H9 (cell line): Measurements from ENCODE around the gene KCNMB3. TPM values are rescaled to one million over a fixed set of nuclear protein-coding genes. Genes with fewer than 3 reads are reported as not detected.

Experiments
- DNase-seq: peaks from one replicate; pipeline ENCODE4 v3.0.0-alpha.2; 2017
- H2AFZ ChIP-seq: one replicate; pipeline ENCODE4 v1.6.1; 2013; ENCODE audit warnings: mild to moderate bottlenecking, low read length, control low read depth, moderate library complexity
- H2AK5ac ChIP-seq: 2 replicates; pipeline ENCODE4 v1.6.1; 2013; ENCODE audit warnings: low read length, control low read depth, mixed read lengths; ENCODE audit not compliant: insufficient read length
- H2BK120ac ChIP-seq: one replicate; pipeline ENCODE4 v1.6.1; 2013; ENCODE audit warnings: low read depth, mild to moderate bottlenecking, low read length, control low read depth, inconsistent platforms; ENCODE audit not compliant: poor library complexity, severe bottlenecking
- H2BK12ac ChIP-seq: 2 replicates; pipeline ENCODE4 v1.6.1; 2013; ENCODE audit warnings: low read length, control low read depth, mixed read lengths, low read depth; ENCODE audit not compliant: insufficient read length
- H2BK15ac ChIP-seq: 2 replicates; pipeline ENCODE4 v1.6.1; 2013; ENCODE audit warnings: low read depth, low read length, control low read depth
- H2BK20ac ChIP-seq: one replicate; pipeline ENCODE4 v1.6.1; 2013; ENCODE audit warnings: low read depth, mild to moderate bottlenecking, low read length, control low read depth, inconsistent platforms; ENCODE audit not compliant: poor library complexity, severe bottlenecking
- H2BK5ac ChIP-seq: 2 replicates; pipeline ENCODE4 v1.6.1; 2013; ENCODE audit warnings: low read length, control low read depth, mixed read lengths; ENCODE audit not compliant: insufficient read length
- H3K14ac ChIP-seq: 2 replicates; pipeline ENCODE4 v1.6.1; 2013; ENCODE audit warnings: low read length, control low read depth; ENCODE audit not compliant: insufficient read depth
- H3K18ac ChIP-seq: 2 replicates; pipeline ENCODE4 v1.6.1; 2013; ENCODE audit warnings: low read depth, mild to moderate bottlenecking, mixed read lengths, low read length, control low read depth; ENCODE audit not compliant: insufficient read length
- H3K23ac ChIP-seq: 2 replicates; pipeline ENCODE4 v1.6.1; 2013; ENCODE audit warnings: low read length, control low read depth, mixed read lengths, low read depth; ENCODE audit not compliant: insufficient read length
- H3K23me2 ChIP-seq: 2 replicates; pipeline ENCODE4 v1.6.1; 2013; ENCODE audit warnings: low read depth, mild to moderate bottlenecking, mixed read lengths, low read length, control low read depth; ENCODE audit not compliant: insufficient read length, poor library complexity, severe bottlenecking
- H3K27ac ChIP-seq: 2 replicates; pipeline ENCODE4 v1.5.1; 2013; ENCODE audit warnings: low read length, control low read depth, mixed read lengths, low read depth; ENCODE audit not compliant: insufficient read length
- H3K27me3 ChIP-seq: 2 replicates; pipeline ENCODE4 v1.6.1; 2013; ENCODE audit warnings: low read length, control low read depth, inconsistent platforms; ENCODE audit not compliant: insufficient read depth
- H3K4ac ChIP-seq: 2 replicates; pipeline ENCODE4 v1.6.1; 2013; ENCODE audit warnings: low read depth, mild to moderate bottlenecking, control low read depth, inconsistent platforms, low read length, moderate library complexity
- H3K4me1 ChIP-seq: 2 replicates; pipeline ENCODE4 v1.6.1; 2013; ENCODE audit warnings: low read length, control low read depth, inconsistent platforms; ENCODE audit not compliant: insufficient read depth
- H3K4me2 ChIP-seq: 2 replicates; pipeline ENCODE4 v1.6.1; 2013; ENCODE audit warnings: low read length, control low read depth, mixed read lengths; ENCODE audit not compliant: insufficient read length, insufficient read depth
- H3K56ac ChIP-seq: 2 replicates; pipeline ENCODE4 v1.6.1; 2013; ENCODE audit warnings: low read depth, mild to moderate bottlenecking, mixed read lengths, low read length, control low read depth; ENCODE audit not compliant: insufficient read length
- H3K79me1 ChIP-seq: 2 replicates; pipeline ENCODE4 v1.6.1; 2013; ENCODE audit warnings: low read depth, mild to moderate bottlenecking, moderate library complexity, low read length, control low read depth, inconsistent platforms; ENCODE audit not compliant: insufficient read depth, poor library complexity, severe bottlenecking
- H3K79me2 ChIP-seq: 2 replicates; pipeline ENCODE4 v1.6.1; 2013; ENCODE audit warnings: low read length, control low read depth, inconsistent platforms; ENCODE audit not compliant: insufficient read depth
- H3K9ac ChIP-seq: 2 replicates; pipeline ENCODE4 v1.6.1; 2013; ENCODE audit warnings: low read length, control low read depth, mixed read lengths; ENCODE audit not compliant: insufficient read length; ENCODE audit errors: extremely low read depth
- H3K9me3 ChIP-seq: one replicate; pipeline ENCODE4 v1.6.1; 2013; ENCODE audit warnings: low read depth, low read length, inconsistent platforms; ENCODE audit not compliant: control insufficient read depth
- H3T11ph ChIP-seq: one replicate; pipeline ENCODE4 v1.6.1; 2013; ENCODE audit warnings: mild to moderate bottlenecking, low read length, control low read depth, inconsistent platforms
- H4K20me1 ChIP-seq: one replicate; pipeline ENCODE4 v1.6.1; 2013; ENCODE audit not compliant: control insufficient read depth, insufficient read length, insufficient read depth
- H4K5ac ChIP-seq: 2 replicates; pipeline ENCODE4 v1.6.1; 2013; ENCODE audit warnings: low read depth, mild to moderate bottlenecking, mixed read lengths, low read length, control low read depth; ENCODE audit not compliant: insufficient read length
- H4K8ac ChIP-seq: replicated peaks from 2 replicates; pipeline ENCODE4 v1.6.1; 2013; ENCODE audit warnings: low read length, control low read depth, mixed read lengths, low read depth; ENCODE audit not compliant: insufficient read length
- H4K91ac ChIP-seq: 2 replicates; pipeline ENCODE4 v1.6.1; 2013; ENCODE audit warnings: low read depth, mild to moderate bottlenecking, moderate library complexity, mixed read lengths, low read length, control low read depth; ENCODE audit not compliant: insufficient read length
- H3K27ac Mint-ChIP-seq, 3 experiments: 2 replicates in 2 of 3; 3 replicates in 1 of 3; pipeline ENCODE4 v1.8.0; 2020 to 2021; ENCODE audit warnings: mixed read lengths in 3 of 3, mild to moderate bottlenecking in 1 of 3, moderate library complexity in 1 of 3
- H3K27me3 Mint-ChIP-seq: 2 replicates; pipeline ENCODE4 v1.8.0; 2021; ENCODE audit warnings: low read depth, mild to moderate bottlenecking, moderate library complexity, mixed read lengths
- H3K36me3 Mint-ChIP-seq, 3 experiments: 2 replicates in 2 of 3; 3 replicates in 1 of 3; pipeline ENCODE4 v1.8.0; 2020 to 2021; ENCODE audit warnings: low read depth in 3 of 3, mixed read lengths in 3 of 3; ENCODE audit not compliant: insufficient read depth in 1 of 3
- H3K4me1 Mint-ChIP-seq, 2 experiments: 2 replicates each; pipeline ENCODE4 v1.8.0; 2020; ENCODE audit warnings: mixed read lengths in 2 of 2
- H3K4me3 Mint-ChIP-seq, 2 experiments: 2 replicates in 1 of 2; 3 replicates in 1 of 2; pipeline ENCODE4 v1.8.0; 2020 to 2021; ENCODE audit warnings: mild to moderate bottlenecking in 2 of 2, mixed read lengths in 2 of 2, moderate library complexity in 1 of 2
- H3K9me3 Mint-ChIP-seq, 2 experiments: 2 replicates in 1 of 2; 3 replicates in 1 of 2; pipeline ENCODE4 v1.8.0; 2020; ENCODE audit warnings: mild to moderate bottlenecking in 2 of 2, mixed read lengths in 2 of 2, moderate library complexity in 1 of 2
- CTCF ChIP-seq: fragments of 200-600 bp; sonication (generic); conservative IDR thresholded peaks from 3 replicates; pipeline ENCODE4 v1.8.0; 2021; ENCODE audit warnings: antibody characterized with exemption, mild to moderate bottlenecking
- WGBS: extraction: QIAGEN DNeasy Blood & Tissue Kit; methylation state at CpG from one replicate; pipeline ENCODE4 v1.1.7; 2013; ENCODE audit warnings: missing lambda C conversion rate, low lambda C conversion rate, mixed read lengths; ENCODE audit not compliant: insufficient read length; ENCODE audit errors: extremely low coverage; 5-methylcytosine and 5-hydroxymethylcytosine counted together
- total RNA-seq: library from RNA; stranded (reverse); gene quantifications from 2 replicates; pipeline ENCODE4 v1.2.1, GENCODE V29; 2021

KCNMB3 gene
- total RNA-seq, 1 experiment from 2014 or later = 1.6 TPM

GRCh38 chr3:179288845-179289244 lies 37.9 kb upstream of the KCNMB3 start:
- Mint-ChIP-seq H3K27me3 (no peaks in the 10 kb centered on the region), H3K4me1 (peaks cover 0 to 3% of the 10 kb centered on the region in 2 experiments; a peak in 1 of 4 replicates), H3K4me3 (no peak overlapping the region), H3K9me3 (peaks cover 7 to 8% of the 10 kb centered on the region in 2 experiments; a peak in 4 of 5 replicates), H3K27ac (no peak overlapping the region), H3K36me3 (peaks cover 0 to 8% (median 3%) of the 10 kb centered on the region in 3 experiments; a peak in 3 of 7 replicates)
- WGBS = no CpG with 5 or more reads among the region's 4 CpGs
- no peak overlapping the region for H2AFZ ChIP-seq
- no peak overlapping the region for H4K5ac ChIP-seq
- H3K23ac ChIP-seq = no peak overlapping the region
- no peak overlapping the region for H2BK12ac ChIP-seq
- H3K23me2 ChIP-seq = no peaks in the 10 kb centered on the region
- no peak overlapping the region for H3K4ac ChIP-seq
- H3K79me2 ChIP-seq = no peaks in the 10 kb centered on the region
- no peak overlapping the region for H4K8ac ChIP-seq
- H2AK5ac ChIP-seq = no peak overlapping the region
- no peak overlapping the region for H3K4me2 ChIP-seq
- H2BK20ac ChIP-seq = no peak overlapping the region
- H2BK5ac ChIP-seq = no peak overlapping the region
- H3K27me3 ChIP-seq = no peaks in the 10 kb centered on the region
- DNase-seq = no peak
- no peak overlapping the region for H3K27ac ChIP-seq
- no peaks in the 10 kb centered on the region for H3K9me3 ChIP-seq
- H4K91ac ChIP-seq = no peak overlapping the region
- H3K14ac ChIP-seq = no peak overlapping the region
- H3K18ac ChIP-seq = no peak overlapping the region
- no peaks in the 10 kb centered on the region for H3K79me1 ChIP-seq
- no peak for TF ChIP-seq CTCF
- no peak overlapping the region for H3K9ac ChIP-seq
- no peak overlapping the region for H3T11ph ChIP-seq
- H3K4me1 ChIP-seq = no peaks in the 10 kb centered on the region
- no peak overlapping the region for H3K56ac ChIP-seq
- H2BK15ac ChIP-seq = no peak overlapping the region
- H2BK120ac ChIP-seq = no peak overlapping the region
- no peaks in the 10 kb centered on the region for H4K20me1 ChIP-seq
